ENCODE measurements around the gene P2RX3.
"Not testable (repeated sequence)": the region's sequence is repeated elsewhere in the genome, so short reads cannot be mapped to it uniquely, and the experiment has no call there.

P2RX3 gene

DNA sequence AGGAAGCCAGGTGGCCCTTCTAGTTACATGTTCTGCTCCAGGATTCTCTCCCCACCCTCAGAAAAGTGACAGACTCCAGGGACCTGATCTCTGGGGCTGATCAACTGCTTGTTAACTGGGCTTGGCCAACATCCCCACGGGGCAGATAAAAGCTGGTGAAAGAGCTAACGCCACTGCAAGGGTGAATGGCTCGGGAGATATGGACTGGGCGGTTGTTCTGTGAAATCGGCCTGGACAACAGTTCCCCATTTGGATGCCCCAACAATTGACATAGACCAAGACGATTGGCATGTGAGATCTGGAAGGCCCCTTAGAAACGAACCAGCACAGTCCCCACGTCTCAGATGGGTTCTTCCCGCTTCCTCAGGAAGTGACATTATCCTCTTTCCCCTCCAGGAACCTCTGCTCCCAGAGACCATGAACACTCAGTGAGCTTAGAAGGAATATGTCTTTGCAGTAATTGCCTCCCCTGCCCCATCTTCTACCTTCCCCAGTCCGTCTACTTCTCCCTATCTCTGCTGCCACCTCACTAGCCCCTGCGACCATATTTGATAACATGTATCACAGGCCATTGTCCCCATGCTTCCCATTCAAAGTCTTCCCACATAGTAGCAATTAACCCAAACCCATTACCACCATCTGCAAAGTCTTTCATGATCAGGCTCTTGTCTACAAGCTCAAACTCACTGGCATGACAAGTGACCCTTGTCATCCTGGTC, 57.9 kb downstream of the P2RX3 start:
- no peak overlapping the region for H3K4me3 Mint-ChIP-seq
- no peaks in the 10 kb centered on the region for H3K9me3 Mint-ChIP-seq
- H3K27me3 Mint-ChIP-seq (ENCODE audit: low read depth): no peaks in the 10 kb centered on the region
- no peak overlapping the region for H3K27ac Mint-ChIP-seq
- no peaks in the 10 kb centered on the region for H3K36me3 Mint-ChIP-seq (ENCODE audit: low read depth)
- H3K4me1 Mint-ChIP-seq (ENCODE audit: low read depth): no peaks in the 10 kb centered on the region

DNA sequence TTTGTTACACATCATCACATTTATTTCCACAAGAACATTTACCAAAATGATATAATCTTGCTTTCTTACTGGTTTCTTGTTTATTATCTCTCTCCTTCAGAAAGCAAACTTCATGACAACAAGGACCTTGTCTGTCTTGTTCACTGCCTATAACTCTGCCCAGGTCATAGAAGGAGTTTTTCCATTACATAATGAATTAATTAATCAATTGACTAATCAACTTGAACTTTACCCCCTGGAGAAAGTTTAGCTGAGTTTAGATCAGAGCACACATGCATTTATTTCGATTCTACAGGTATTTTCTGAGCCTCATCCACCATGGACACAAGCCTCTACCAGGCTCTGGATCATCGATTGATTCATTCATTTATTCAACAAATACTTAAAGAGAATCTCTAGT, 58.6 kb downstream of the P2RX3 start:
- Mint-ChIP-seq H3K9me3 (no peaks in the 10 kb centered on the region), H3K36me3 (ENCODE audit: low read depth) (no peaks in the 10 kb centered on the region), H3K27ac (no peak overlapping the region), H3K4me3 (no peak overlapping the region), H3K4me1 (ENCODE audit: low read depth) (no peaks in the 10 kb centered on the region), H3K27me3 (ENCODE audit: low read depth) (no peaks in the 10 kb centered on the region)

DNA sequence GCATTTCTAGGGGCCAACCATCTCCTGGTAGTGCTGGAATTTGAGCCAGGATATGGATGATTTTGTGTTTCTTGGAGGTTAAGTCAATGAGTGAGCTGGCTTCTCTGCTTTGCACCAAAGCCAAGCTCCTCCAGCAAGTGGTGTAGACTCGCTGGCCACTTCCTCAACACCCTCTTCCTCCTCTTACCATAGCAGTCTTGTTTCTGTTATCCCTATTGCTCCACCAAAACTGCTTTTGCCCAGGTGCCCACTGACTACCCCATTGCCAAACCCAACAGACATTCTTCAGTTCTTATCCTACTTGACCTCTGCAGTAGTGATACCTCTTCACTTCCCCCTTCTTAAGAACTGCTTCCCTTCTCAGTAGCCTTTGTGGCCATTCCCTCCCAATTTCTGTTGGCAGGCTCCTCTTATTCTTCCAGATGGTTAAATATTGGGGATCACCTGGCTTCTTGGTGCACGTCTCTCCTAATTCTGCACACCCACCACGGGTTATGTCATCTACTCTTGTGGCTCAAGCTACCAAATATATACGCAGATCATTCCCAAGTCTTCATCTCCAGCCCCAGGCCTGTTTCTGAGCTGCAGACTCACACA, 59.3 kb downstream of the P2RX3 start:
- Mint-ChIP-seq H3K4me1 (ENCODE audit: low read depth) (no peaks in the 10 kb centered on the region), H3K4me3 (no peak overlapping the region), H3K9me3 (no peaks in the 10 kb centered on the region), H3K27me3 (ENCODE audit: low read depth) (no peaks in the 10 kb centered on the region), H3K27ac (no peak overlapping the region), H3K36me3 (ENCODE audit: low read depth) (no peaks in the 10 kb centered on the region)

DNA sequence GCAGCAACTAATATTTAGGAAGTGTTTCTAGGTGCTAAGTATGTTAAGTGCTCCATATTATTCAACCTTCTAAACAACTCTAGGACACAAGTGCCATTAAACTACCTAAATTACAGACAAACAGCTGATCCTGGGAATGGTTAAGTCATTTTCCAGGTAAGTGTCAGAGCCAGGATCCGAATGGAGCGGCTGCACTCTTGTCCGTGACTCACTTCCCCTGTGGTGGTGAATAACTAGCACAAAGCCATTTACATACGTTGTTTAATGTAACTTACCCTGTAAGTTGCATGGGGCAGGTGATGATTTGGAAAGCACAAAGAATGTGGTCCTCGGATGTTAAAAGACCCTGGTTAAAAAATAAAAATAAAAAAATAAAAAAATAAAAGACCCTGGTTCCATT, 61.1 kb downstream of the P2RX3 start:
- H3K27ac Mint-ChIP-seq: no peak overlapping the region
- H3K4me3 Mint-ChIP-seq: no peak overlapping the region
- H3K4me1 Mint-ChIP-seq (ENCODE audit: low read depth): no peaks in the 10 kb centered on the region
- no peaks in the 10 kb centered on the region for H3K36me3 Mint-ChIP-seq (ENCODE audit: low read depth)
- no peaks in the 10 kb centered on the region for H3K9me3 Mint-ChIP-seq
- H3K27me3 Mint-ChIP-seq (ENCODE audit: low read depth): no peaks in the 10 kb centered on the region

DNA sequence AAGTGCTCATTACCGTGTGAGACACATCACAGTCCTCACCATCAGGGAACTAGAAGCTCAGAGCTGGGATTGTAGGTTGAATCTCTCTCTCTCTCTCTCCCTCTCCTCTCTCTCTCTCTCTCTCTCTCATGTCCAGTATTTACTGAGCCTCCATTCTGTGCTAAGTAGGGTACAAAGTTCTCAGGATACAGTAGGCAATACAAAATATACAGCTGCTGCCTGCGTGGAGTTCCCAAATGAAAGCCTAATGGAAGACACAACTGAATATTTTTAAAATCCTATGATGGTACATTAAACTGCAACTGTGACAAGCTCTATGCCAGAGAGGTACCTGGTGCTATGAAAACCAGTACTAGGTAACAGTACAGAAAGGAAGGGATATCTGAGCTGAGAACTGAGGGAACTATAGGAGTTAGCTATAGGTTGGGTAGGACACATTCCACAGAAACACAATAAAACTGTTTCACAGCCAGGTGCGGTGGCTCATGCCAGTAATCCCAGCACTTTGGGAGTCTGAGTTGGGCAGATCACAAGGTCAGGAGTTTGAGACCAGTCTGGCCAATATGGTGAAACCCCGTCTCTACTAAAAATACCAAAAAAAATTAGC, 61.9 kb downstream of the P2RX3 start:
- Mint-ChIP-seq H3K4me1 (ENCODE audit: low read depth) (no peaks in the 10 kb centered on the region), H3K27ac (no peak overlapping the region), H3K9me3 (no peaks in the 10 kb centered on the region), H3K4me3 (no peak overlapping the region), H3K36me3 (ENCODE audit: low read depth) (no peaks in the 10 kb centered on the region), H3K27me3 (ENCODE audit: low read depth) (no peaks in the 10 kb centered on the region)

DNA sequence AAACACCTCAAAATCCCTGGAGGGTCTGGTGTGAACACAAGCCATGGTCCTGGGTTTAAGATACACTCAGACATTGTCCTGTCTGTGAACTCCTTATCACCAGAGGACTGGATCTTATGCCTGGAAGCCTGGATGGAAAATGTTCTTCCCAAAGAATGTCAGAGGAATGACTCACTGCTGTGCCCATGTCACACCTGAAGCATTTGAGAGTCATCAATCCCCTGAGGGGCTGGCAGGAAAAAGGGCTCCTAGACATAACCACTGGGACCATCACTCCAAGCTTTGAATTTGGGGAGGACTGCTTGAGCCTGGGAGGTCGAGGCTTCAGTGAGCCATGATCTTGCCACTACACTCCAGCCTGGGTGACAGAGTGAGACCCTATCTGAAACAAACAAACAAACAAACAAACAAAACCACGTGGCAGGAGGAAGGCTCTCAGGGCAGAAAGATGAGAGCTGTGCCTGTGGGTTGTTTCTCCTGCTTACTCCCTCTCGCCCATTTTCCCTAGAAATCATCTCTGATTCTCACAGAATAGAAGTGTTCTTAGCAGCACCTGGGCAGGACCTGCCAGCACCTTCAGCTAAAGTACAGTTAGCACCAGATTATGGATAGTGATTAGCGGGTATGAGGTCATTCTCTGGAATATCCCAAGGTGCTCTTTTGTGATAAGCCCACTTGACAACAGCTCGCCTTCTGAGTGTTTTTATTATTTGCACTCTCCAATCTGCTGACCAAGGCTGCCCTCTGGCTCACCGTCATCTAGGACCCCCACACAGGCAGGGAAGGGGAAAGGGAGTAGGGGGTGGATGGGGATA, 64.2 kb downstream of the P2RX3 start:
- H3K27me3 Mint-ChIP-seq (ENCODE audit: low read depth): no peaks in the 10 kb centered on the region
- peaks cover 11% of the 10 kb centered on the region for H3K36me3 Mint-ChIP-seq (ENCODE audit: low read depth)
- no peaks in the 10 kb centered on the region for H3K9me3 Mint-ChIP-seq
- no peak overlapping the region for H3K4me3 Mint-ChIP-seq
- H3K4me1 Mint-ChIP-seq (ENCODE audit: low read depth): peaks cover 16% of the 10 kb centered on the region
- H3K27ac Mint-ChIP-seq: no peak overlapping the region

DNA sequence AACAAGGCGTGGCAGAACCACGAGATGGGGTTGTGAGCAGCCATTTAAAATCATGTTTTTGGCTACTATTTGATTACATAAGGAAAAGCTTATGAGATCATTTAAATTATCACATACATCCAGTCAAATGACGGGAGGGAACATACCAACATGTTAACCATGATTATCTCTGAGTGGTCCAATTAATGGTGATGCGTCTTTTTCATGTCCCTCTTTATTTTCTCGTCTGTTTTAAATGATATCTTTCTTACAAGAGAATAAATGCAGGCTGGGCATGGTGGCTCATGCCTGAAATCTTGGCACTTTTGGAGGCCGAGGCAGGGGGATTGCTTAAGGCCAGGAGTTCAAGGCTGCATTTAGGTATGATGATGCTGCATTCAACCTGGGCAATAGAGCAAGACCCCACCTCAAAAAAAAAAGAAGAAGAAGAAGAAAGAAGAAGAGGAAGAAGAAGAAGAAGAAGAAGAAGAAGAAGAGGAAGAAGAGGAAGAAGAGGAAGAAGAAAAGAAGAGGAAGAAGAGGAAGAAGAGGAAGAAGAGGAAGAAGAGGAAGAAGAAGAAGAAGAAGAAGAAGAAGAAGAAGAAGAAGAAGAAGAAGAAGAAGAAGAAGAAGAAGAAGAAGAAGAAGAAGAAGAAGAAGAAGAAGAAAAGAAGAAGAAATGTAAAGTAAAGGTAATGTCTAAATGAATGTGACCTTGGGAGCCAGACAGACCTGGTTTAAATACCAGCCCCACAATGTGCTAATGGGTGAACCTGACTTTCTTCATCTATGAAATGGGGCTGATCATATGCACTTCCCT, 65.0 kb downstream of the P2RX3 start:
- not testable (repeated sequence) for H3K4me3 Mint-ChIP-seq; H3K9me3 Mint-ChIP-seq; H3K27me3 Mint-ChIP-seq (ENCODE audit: low read depth); H3K27ac Mint-ChIP-seq
- peaks cover 18% of the 10 kb centered on the region for H3K4me1 Mint-ChIP-seq (ENCODE audit: low read depth)
- H3K36me3 Mint-ChIP-seq (ENCODE audit: low read depth): peaks cover 15% of the 10 kb centered on the region

DNA sequence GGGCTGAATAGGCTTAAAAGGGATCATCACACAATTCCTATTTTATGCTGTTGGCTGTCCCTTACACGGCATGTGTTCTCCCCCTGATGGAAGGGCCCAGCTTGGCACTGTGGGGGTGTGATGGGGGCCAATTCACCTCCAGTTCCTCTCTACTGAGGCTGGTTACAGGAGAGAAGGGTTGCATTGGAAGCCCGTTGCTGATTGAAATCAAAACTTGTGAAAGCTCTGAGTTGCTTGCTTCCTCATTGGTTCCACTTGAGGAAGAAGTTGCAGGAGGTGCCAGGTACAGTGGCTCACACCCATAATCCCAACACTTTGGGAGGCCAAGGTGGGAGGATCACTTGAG, 65.6 kb downstream of the P2RX3 start:
- Mint-ChIP-seq H3K27me3 (ENCODE audit: low read depth) (no peaks in the 10 kb centered on the region), H3K36me3 (ENCODE audit: low read depth) (peaks cover 15% of the 10 kb centered on the region), H3K4me3 (no peak overlapping the region), H3K27ac (no peak overlapping the region), H3K9me3 (no peaks in the 10 kb centered on the region), H3K4me1 (ENCODE audit: low read depth) (peaks cover 18% of the 10 kb centered on the region)

DNA sequence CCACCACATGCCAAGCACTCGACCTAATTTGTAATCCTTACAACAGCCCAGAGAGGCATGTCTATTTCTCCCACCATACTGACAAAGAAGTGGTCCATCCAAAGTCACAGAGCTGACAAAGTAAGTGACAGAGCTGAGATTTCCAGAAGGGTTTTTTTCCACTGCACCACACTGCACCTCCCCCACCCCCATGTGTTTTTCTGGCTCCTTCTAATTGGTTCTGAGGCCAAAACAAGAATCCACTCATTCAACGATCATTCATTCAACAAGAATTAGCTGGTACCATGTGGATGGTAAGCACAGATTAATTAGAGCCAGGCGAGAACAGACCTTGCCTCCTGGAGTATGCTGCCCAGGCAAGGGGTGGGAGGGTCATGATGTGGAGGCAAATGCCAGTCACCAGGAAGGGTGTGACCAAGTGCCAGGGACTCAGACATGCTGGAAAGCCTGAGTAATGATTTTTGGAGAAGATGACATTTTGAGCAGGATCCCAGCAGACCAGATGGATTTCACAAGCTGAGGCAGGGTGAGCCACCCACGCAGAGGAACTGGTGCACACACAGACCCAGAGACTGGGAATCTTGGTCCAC, 67.2 kb downstream of the P2RX3 start:
- peaks cover 20% of the 10 kb centered on the region for H3K36me3 Mint-ChIP-seq (ENCODE audit: low read depth)
- H3K27ac Mint-ChIP-seq: no peak overlapping the region
- H3K9me3 Mint-ChIP-seq: no peaks in the 10 kb centered on the region
- H3K4me1 Mint-ChIP-seq (ENCODE audit: low read depth): peaks cover 21% of the 10 kb centered on the region
- H3K27me3 Mint-ChIP-seq (ENCODE audit: low read depth): no peaks in the 10 kb centered on the region
- no peak overlapping the region for H3K4me3 Mint-ChIP-seq

DNA sequence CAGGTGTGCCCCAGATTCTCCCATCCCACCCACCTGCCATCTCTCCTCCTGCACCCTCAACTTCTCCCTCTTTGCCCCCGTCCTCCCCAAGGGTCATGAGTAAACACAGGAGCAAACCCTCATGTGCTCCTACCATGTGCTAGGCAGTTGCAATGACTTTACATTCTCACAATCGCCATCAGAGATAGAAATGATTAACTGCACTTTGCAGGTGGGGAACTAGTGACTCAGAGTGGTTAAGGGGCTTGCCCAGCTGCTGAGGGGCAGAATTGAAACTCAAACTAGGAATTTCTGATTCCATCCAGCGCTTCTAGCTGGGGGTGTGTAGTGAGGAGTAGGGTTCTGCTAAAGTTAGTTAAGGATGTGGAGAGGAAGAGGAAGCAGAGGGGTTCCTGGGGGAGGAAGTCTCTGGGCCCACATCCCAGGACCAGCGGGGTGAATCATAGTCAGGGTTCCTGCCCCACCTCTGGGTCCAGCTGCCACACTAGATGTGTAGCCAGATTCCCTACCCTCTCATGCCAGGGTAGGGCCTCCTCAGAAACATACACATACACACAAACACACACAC, 68.3 kb downstream of the P2RX3 start:
- Mint-ChIP-seq H3K4me1 (ENCODE audit: low read depth) (peaks cover 21% of the 10 kb centered on the region), H3K36me3 (ENCODE audit: low read depth) (peaks cover 25% of the 10 kb centered on the region), H3K27me3 (ENCODE audit: low read depth) (no peaks in the 10 kb centered on the region), H3K27ac (peak overlapping the region; percentile 81), H3K9me3 (no peaks in the 10 kb centered on the region), H3K4me3 (no peak overlapping the region)

DNA sequence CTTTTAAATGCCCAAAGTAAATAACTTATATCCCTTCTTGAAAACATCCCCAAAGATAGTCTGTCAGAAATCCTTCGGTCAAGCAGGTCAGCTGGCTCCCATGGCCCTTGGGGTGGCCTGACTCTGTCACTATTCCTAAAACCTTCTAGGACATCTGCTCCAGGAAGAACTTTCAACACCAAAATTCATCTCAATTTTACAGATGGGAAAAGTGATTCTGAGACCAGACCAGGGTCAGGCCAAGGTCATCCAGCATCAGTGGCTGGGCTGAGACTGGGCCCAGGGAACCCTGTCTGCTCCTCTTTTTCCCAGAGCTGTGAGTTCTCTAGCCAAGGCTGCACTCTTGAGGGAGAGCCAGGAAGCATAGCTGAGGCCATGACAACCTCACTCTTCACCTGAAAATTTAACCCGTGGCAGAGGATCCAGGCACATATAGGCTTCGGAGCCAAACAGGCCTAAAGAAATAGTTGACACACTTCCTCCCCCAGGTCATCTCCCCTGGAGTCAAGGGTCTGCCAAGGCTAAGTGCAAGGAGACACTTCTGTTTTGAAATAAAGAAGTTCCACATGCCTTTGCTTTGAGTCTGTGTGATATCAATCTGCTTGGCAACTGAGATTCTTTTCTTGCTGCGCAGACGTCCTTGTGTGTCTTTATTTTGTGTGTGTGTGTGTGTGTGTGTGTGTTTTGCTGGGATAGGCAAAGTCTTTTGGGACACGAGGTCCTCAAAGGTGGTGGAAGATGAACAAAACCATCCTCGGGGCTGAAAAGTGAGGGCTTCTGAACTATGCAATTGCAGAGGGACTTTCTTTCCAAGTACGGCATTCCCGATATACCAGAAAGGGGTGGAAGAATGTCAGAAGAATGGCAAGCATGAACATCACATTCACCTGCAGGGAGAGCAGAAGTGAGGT, 69.1 kb downstream of the P2RX3 start:
- no peak overlapping the region for H3K4me3 Mint-ChIP-seq
- peak overlapping the region; percentile 31 for H3K27ac Mint-ChIP-seq
- peaks cover 21% of the 10 kb centered on the region for H3K4me1 Mint-ChIP-seq (ENCODE audit: low read depth)
- H3K36me3 Mint-ChIP-seq (ENCODE audit: low read depth): peaks cover 27% of the 10 kb centered on the region
- H3K27me3 Mint-ChIP-seq (ENCODE audit: low read depth): no peaks in the 10 kb centered on the region
- no peaks in the 10 kb centered on the region for H3K9me3 Mint-ChIP-seq

DNA sequence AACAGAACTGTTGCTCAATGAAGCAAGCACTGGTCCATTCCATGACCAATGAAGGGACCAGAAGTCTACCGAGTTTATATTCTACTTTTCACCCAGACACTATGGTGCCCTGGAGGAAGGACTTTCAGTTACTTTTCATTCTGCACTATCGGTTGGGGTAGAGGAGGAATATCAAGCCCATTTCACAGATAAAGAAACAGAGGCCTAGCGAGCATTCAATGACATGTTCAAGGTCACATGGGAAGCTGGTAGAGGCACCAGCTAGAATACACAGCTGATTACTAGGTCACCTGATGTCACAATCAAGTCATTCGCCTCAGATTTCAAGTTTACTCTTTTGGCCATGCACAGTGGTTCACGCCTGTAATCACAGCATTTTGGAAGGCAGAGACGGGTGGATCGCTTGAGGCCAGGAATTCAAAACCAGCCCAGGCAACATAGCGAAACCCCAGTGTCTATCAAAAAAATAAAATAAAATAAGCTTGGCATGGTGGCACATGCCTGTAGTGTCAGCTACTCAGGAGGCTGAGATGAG, 69.9 kb downstream of the P2RX3 start:
- Mint-ChIP-seq H3K27me3 (ENCODE audit: low read depth) (no peaks in the 10 kb centered on the region), H3K4me1 (ENCODE audit: low read depth) (peaks cover 21% of the 10 kb centered on the region), H3K27ac (no peak overlapping the region), H3K4me3 (no peak overlapping the region), H3K9me3 (no peaks in the 10 kb centered on the region), H3K36me3 (ENCODE audit: low read depth) (peaks cover 30% of the 10 kb centered on the region)

DNA sequence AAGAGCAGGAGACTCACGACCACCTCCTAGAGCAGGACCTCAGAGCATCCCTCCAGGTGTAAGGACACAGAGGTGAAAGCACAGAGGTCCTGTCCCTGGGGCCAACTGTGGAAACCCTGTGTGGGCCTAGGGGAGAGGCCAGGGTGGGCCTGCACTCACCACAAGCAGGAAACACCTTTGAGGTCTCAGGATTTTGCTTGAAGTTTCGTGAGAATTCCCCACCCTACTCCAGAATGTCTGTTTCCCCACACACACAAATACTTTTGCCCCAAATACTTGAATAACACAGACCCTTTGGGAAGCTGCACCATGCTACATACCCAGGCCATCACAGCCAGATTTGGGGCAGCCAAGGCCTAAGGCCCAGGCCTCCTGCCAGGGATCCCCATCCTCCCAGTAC, 70.6 kb downstream of the P2RX3 start:
- H3K4me1 Mint-ChIP-seq (ENCODE audit: low read depth): peaks cover 23% of the 10 kb centered on the region
- H3K9me3 Mint-ChIP-seq: no peaks in the 10 kb centered on the region
- H3K27me3 Mint-ChIP-seq (ENCODE audit: low read depth): no peaks in the 10 kb centered on the region
- peaks cover 37% of the 10 kb centered on the region for H3K36me3 Mint-ChIP-seq (ENCODE audit: low read depth)
- no peak overlapping the region for H3K27ac Mint-ChIP-seq
- no peak overlapping the region for H3K4me3 Mint-ChIP-seq

Data from T-helper 1 cell treated with Interleukin-12 subunit alpha and Interleukin-12 subunit beta and Interleukin-4 antibody, amounts not matched to agents 30 μg/mL and 1 μg/mL, for 36 hours (primary cell).